Panc1 (cell line): ENCODE results near the gene DHFR2.

ENCODE experiments used
- POLR2AphosphoS5 ChIP-seq: IDR thresholded peaks from 2 replicates; pipeline ENCODE4 v1.6.1; 2012; ENCODE audit warnings: mild to moderate bottlenecking, low read depth, low read length, moderate library complexity
- TCF7L2 ChIP-seq: IDR thresholded peaks from 2 replicates; pipeline ENCODE4 v1.6.1; 2011; ENCODE audit warnings: mild to moderate bottlenecking, low read depth, low read length, inconsistent platforms
- TF ChIP-seq, protein P1 (sequence below): fragments of 450-650 bp; IDR thresholded peaks from 2 replicates; pipeline ENCODE4 v1.5.1; 2017; ENCODE audit warnings: mild to moderate bottlenecking
- TF ChIP-seq, protein P2 (sequence below), 2 experiments: IDR thresholded peaks; 2 replicates each; pipeline ENCODE4 v1.6.1; 2011 to 2012; ENCODE audit warnings: low read depth in 2 of 2, control low read depth in 1 of 2, low read length in 1 of 2, mild to moderate bottlenecking in 1 of 2, moderate library complexity in 1 of 2; ENCODE audit not compliant: insufficient read depth in 1 of 2

GRCh38 chr3:94095111-94095510, 32.4 kb upstream of the DHFR2 start:
- TF ChIP-seq POLR2AphosphoS5, result no peak
- TF ChIP-seq, protein P1, sequence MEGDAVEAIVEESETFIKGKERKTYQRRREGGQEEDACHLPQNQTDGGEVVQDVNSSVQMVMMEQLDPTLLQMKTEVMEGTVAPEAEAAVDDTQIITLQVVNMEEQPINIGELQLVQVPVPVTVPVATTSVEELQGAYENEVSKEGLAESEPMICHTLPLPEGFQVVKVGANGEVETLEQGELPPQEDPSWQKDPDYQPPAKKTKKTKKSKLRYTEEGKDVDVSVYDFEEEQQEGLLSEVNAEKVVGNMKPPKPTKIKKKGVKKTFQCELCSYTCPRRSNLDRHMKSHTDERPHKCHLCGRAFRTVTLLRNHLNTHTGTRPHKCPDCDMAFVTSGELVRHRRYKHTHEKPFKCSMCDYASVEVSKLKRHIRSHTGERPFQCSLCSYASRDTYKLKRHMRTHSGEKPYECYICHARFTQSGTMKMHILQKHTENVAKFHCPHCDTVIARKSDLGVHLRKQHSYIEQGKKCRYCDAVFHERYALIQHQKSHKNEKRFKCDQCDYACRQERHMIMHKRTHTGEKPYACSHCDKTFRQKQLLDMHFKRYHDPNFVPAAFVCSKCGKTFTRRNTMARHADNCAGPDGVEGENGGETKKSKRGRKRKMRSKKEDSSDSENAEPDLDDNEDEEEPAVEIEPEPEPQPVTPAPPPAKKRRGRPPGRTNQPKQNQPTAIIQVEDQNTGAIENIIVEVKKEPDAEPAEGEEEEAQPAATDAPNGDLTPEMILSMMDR, result no peak
- TF ChIP-seq, protein P2, sequence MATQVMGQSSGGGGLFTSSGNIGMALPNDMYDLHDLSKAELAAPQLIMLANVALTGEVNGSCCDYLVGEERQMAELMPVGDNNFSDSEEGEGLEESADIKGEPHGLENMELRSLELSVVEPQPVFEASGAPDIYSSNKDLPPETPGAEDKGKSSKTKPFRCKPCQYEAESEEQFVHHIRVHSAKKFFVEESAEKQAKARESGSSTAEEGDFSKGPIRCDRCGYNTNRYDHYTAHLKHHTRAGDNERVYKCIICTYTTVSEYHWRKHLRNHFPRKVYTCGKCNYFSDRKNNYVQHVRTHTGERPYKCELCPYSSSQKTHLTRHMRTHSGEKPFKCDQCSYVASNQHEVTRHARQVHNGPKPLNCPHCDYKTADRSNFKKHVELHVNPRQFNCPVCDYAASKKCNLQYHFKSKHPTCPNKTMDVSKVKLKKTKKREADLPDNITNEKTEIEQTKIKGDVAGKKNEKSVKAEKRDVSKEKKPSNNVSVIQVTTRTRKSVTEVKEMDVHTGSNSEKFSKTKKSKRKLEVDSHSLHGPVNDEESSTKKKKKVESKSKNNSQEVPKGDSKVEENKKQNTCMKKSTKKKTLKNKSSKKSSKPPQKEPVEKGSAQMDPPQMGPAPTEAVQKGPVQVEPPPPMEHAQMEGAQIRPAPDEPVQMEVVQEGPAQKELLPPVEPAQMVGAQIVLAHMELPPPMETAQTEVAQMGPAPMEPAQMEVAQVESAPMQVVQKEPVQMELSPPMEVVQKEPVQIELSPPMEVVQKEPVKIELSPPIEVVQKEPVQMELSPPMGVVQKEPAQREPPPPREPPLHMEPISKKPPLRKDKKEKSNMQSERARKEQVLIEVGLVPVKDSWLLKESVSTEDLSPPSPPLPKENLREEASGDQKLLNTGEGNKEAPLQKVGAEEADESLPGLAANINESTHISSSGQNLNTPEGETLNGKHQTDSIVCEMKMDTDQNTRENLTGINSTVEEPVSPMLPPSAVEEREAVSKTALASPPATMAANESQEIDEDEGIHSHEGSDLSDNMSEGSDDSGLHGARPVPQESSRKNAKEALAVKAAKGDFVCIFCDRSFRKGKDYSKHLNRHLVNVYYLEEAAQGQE (IDR thresholded peaks at IDR 0.05; ENCODE audit: insufficient read depth in 1 of 2, low read depth in 2 of 2, low read length in 1 of 2), result no peak
- TF ChIP-seq TCF7L2, result no peak
